ENCODE data around the gene PAEP. TPM values are rescaled to one million over a fixed set of nuclear protein-coding genes. Genes with fewer than 3 reads are reported as not detected.
"Not testable (repeated sequence)": the region's sequence is repeated elsewhere in the genome, so short reads cannot be mapped to it uniquely, and the experiment has no call there.

Gene PAEP
- total RNA-seq, 1 donor from 2014 or later, result not detected

DNA sequence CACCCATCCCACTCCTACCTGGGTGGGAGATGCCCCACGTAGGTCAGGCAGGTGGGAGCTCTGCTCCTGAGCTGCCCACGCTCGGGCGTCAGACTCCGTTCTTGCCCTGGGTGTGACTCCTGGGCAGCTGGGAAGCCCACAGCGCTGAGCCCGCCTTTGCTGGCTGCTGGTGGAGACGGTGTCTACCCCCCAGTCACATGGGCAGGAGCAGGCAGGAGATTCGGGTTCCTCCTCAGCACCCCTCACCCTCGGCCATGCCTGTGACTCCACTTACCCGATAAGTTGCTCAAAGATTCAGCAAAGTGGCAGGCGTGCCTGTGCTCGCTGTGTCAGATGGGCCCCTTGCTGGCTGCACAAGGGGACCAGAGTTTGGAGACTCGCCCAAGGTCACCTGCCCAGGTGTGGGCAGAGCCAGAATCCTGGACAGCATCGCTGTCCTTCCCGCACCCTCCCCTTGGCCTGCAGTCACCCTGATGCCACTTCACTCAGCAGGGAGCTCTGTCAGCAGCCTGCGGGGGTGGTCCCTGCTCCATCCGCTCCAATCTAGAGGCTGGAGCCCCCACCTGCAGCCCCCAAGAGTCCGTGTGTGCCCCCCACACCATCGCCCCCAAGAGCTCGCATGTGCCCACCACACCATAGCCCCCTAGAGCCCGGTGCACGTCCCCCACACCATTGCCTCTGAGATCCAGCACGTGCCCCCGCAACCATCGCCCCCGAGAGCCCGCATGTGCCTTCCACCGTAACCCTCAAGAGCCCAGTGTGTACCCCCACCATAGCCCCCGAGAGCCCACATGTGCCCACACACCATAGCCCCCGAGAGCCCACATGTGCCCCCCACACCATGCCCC lies 36.1 kb upstream of the PAEP start:
- peak; percentile 29 for DNase-seq (ENCODE audit: low spot score)

DNA sequence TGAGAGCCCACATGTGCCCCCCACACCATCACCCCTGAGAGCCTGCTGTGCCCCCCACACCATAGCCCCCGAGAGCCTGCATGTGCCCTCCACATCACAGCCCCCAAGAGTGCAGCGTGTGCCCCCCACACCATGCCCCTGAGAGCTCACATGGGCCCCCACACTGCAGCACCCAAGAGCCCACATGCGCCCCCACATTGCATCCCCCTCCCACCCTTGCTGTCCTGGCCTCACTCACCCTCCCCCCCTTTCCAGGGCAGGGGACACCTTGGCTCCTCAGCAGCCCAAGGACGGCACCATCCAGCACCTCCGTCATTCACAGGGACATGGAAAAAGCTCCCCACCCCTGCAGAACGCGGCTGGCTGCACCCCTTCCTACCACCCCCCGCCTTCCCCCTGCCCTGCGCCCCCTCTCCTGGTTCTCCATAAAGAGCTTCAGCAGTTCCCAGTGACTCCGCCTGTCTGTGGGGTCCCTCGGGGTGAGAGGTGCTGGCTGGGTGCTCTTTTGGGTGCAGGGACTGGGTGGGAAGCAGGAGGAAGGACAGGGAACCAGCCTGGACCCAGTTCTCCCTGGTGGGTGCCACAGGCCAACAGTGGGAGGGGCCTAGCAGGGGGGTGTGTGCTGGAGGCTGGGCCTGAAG lies 35.3 kb upstream of the PAEP start:
- peak; percentile 36 for DNase-seq (ENCODE audit: low spot score)

DNA sequence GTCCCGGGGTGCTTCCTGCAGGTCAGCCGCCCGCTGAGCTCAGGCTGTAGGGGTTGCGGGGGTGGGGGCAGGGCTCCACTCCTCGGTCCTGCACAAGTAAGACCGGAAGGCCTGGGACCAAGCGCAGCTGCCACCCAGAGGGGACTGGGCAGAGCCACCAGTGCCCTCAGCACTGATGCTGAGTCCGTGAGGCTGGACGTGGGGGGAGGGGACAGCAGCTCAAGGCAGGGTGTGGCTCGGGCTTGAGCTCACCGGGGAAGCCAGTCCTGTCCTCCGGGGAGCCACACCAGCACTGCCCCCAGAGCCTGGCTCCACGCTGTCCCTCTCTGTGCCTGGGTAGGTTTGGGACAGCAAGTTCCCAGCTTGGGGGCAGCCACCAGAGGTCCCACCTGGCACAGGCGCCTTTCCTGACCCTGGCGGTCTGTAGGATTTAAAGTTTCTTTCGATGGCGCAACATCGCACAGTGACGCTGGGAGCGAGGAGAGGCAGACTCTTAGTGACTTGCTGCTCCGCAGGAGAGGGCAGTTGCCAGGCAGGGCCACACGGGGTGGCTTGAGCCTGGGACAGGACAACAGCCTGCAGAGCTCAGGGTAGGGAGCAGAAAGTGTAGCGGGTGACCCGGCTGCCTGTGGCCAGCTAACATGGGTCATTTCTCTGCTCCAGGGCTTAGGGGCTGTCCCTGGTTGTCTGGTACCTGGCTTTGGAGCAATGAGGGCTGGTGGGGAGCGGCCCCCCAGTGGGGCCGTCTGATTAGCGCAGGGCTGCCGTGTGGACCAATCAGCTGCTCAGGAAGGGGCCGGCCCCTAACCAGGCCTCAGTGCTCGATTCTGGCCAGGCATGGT lies 34.6 kb upstream of the PAEP start:
- peak; percentile 27 for DNase-seq (ENCODE audit: low spot score)

DNA sequence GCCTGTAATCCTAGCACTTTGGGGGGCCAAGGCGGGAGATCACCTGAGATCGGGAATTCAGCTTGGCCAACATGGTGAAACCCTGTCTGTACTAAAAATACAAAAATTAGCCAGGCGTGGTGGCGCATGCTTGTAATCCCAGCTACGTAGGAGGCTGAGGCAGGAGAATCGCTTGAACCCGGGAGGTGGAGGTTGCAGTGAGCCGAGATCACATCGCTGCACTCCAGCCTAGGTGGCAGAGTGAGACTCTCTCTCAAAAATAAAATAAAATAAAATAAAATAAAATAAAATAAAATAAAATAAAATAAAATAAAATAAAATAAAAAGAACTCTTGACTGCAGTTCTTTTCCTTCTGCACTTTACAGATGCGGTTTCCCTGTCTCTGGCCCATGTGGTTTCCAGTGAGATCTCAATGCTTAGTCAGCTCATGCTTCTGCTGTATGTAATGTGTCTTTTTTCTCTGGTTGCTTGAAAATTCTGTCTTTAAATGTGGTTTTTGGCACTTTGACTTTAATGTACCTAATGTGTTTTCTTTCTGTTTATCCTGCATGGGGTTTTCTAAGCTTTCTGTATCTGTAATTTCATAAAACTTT lies 32.6 kb upstream of the PAEP start:
- DNase-seq (ENCODE audit: low spot score), result peak; percentile 20

DNA sequence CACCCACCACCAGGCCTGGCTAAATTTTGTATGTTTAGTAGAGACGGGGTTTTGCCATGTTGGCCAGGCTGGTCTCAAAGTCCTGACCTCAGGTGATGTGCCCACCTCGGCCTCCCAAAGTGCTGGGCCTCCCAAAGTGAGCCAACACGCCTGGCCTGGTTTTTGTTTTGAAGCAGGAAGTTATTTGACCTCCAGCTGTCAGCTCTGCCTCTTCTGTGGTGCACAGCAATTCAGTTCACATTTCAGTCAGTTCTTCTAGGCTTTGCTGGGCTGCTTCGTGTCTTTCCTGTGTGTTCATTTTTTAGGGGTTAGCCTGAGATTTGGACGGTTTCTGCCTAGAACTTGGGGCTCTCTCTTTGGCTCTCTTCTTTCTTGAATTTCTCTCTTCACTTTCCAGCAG lies 31.4 kb upstream of the PAEP start:
- peak; percentile 25 for DNase-seq (ENCODE audit: low spot score)

DNA sequence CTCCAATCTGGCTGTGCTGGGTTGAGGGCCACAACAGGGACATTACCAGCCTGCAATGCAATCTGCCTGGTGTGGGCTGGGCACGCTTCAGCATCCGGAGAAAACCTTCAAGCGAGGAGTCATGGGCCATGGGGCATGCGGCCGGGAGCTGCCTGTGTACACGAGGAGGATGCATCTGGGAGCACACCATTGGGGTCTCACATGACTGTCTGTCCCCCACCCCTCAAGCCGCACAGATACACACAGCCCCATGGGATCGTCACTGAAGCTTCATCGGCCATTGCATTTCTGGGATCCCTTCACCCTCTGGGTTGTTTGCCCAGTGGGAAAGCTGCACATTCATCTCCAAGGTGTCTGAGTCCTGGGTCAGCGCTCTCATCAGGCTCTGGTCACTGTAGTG lies 30.5 kb upstream of the PAEP start:
- peak; percentile 24 for DNase-seq (ENCODE audit: low spot score)

DNA sequence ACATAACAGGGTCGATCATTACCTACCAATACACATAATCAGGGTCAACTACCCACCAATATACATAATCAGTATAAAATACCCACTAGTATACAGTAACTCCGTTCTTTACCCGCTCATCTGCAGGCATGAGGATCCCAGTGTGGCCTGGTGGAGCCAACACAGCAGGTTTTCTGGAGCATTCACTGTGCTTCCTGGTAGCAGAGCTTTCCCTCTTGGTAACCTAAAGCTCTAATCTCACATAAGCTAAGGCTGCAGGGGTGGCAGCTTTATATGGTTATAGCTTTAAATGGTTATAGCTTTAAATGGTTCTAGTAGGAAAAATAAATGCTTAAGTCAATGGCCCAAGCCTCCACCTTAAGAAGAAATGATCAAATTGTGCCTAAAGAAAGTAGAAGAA lies 28.4 kb upstream of the PAEP start:
- no peak for DNase-seq (ENCODE audit: low spot score)

DNA sequence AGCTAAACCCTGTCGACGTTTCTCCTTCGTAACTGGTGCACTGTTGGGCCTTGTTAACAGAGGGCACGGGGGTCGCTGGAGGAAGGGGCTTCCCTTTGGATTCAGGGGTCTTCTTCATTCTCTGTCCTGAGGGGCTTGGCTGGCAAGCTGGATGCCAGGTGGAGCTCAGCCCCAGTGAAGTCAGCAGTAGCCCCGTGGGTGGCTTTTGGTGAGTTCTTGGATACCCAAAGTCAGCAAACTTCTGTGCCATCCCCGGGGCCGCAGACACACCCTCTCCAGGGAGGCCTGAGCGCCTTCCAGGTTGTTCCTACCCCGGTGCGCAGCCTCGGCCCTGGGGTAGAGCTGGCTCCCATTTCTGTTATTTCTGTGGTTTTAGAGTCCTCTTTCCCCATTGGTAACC lies 27.9 kb upstream of the PAEP start:
- no peak for DNase-seq (ENCODE audit: low spot score)

DNA sequence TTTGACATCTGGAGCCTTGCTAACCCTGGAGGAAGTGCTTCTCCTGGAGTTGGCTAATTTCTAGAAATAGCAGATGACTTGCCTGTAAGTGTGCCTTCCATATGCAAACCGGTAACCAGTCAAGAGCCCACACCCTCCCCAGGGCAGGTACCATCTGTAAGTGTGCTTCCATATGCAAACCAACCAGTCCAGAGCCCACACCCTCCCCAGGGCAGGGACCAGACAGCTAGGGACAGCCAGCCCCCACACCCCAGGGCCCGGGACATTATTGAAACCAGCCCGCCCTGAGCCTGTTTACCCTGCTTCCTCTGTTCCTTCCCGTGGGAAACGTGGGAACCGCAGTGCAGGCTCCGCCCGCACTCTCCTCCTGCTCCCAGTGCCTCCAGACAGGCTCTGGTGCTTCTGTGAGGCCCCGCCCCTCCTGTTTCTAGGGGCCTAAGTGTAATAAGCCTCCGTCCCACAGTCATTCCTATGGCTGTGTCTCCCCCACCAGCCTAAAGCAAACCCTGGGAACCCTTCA lies 27.3 kb upstream of the PAEP start:
- not testable (repeated sequence) for DNase-seq (ENCODE audit: low spot score)

DNA sequence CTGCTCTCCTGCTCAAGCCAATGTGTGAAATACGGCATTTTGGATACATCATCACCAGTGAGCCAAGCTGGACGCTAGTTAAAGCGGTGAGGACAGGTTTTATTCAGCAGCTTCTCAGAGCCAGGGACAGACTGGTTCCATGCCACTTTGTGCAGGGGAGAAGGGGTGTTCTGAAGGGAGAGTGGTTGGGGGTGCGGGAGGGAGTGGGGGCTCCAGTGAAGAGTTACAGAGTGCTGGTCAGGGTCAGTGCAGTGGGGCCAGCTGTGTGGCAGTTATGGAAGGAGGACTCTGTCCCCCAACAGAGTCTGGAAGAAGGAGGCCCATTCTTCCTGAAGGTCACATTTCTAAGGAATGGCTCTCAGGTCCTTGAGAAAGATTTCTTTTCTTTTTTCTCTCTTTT lies 26.7 kb upstream of the PAEP start:
- DNase-seq (ENCODE audit: low spot score), result not testable (repeated sequence)

DNA sequence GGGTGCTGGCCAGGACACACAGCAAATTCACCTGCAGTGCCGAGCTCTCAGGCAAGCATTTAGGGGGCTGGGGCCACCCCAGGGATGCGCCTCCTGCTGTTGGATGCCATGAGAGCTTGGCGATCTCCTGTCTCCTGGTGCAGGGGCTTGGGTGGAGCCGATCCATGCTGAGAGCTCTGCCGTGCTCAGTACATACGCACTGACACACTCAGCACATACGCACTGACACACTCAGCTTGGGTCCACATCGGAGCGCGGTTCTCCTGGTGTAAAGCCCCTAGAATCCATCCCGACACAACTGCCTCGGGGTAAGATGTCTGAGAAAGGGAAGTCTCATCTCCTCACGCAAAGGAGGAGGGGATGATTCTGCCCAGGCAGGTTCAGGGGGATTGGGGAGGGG lies 25.9 kb upstream of the PAEP start:
- DNase-seq (ENCODE audit: low spot score), result not testable (repeated sequence)

DNA sequence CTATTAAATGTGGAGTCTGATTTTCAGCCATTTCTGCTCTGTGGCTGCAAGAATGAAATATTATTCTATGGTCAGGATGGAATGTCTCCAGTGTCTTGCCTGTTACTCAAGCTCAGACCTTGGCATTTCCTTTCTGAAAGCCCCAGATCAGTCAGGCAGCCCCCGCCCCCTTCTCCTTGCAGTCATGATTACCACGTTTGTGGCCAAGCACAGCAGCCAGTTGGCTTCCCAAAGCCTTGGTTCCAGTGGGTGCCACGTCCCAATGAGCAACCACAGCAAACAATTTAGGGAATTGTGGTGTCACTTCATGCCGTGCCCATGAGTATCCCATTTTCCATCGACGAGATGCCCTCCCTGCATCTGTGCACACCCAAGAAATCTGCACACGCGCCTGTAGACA lies 25.3 kb upstream of the PAEP start:
- no peak for DNase-seq (ENCODE audit: low spot score)

DNA sequence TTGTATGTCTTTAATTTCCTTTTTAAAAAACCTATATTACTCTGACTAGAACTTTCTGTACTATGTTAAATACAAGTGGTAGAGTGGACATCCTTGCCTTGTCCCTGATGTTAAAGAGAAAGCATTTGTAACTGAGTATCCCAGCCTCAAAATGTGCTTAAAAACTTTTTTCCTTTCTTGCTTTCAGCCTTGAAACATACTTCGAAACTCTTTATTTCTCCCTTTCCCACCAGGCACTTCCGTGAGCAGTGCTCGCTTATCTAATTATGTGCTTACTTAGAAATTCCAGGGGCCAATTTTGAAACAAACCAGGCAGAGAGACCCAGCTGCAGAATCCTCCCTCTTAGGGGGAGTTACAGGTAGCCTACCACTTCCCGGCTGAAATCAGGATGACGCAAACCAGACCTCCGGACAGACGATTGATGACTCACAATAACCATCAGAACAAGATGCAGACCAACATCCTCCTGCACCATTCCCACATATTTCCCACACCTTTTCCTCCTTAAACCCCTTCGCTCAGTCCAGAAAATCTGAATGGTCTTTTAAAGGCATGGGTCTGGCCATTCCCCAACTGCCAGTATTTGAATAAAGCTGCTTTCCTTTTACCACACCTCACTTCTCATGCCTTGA lies 18.2 kb upstream of the PAEP start:
- DNase-seq (ENCODE audit: low spot score), result not testable (repeated sequence)

DNA sequence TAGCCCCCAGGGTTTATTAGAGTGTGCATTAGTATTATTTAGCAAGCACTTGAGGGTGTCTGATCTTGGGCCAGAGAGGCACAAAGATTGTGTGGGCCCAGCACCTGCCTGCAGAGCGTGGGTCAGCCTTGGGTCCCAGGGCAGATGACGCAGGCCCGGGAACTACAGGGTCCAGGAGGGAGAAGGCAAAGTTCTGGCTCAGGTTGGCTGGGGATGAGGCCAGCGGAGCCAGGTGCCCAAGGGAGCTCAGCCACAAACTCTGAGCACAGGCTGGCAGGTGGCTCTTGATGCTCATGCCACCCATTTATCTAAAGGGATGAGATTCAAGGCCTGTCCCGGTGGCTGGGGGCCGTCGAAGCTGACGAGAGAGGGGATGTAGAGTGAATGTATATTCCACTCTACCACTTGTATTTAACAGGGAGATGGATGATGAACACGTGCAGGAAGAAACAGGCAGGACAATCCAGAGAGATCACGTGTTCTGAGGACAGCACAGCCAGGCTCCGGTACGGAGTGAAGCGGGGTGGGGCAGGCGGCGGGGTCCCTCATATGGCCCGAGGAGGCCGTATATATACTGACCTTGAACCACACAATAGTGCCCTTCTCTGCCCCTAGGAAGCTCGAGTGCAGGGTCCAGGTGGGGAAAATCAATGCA lies 16.4 kb upstream of the PAEP start:
- no peak for DNase-seq (ENCODE audit: low spot score)

DNA sequence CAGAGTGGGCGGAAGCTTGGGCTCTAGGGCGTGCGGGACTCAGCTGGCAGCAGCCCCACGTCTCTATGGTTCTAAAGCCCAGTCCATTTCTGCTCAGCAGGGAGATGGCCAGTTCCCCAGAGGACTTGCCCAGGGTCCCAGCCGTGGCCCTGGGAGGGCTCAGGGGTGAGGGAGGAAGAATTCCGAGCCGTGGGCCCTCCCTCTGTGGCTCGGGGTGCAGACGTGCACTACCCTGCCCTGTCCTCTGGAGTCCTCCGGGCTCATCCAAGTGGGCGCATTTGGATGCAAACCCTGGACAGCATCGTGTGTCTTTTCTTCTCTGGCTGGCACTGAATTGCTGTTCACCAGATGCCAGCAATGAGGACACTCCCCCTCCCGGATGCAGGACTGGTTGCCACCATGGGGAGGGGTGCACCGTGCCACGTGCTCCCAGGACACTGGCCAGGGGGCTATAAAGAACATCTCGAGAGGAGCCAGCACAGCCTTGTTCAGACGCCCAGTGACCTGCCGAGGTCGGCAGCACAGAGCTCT lies 15.8 kb upstream of the PAEP start, which contains the start of gene OBP2A:
TSS of gene OBP2A (plus strand) at position 481 of the 531 bp plus-strand sequence. CDS start 55 bp downstream, outside the sequence.
- not testable (repeated sequence) for DNase-seq (ENCODE audit: low spot score)

DNA sequence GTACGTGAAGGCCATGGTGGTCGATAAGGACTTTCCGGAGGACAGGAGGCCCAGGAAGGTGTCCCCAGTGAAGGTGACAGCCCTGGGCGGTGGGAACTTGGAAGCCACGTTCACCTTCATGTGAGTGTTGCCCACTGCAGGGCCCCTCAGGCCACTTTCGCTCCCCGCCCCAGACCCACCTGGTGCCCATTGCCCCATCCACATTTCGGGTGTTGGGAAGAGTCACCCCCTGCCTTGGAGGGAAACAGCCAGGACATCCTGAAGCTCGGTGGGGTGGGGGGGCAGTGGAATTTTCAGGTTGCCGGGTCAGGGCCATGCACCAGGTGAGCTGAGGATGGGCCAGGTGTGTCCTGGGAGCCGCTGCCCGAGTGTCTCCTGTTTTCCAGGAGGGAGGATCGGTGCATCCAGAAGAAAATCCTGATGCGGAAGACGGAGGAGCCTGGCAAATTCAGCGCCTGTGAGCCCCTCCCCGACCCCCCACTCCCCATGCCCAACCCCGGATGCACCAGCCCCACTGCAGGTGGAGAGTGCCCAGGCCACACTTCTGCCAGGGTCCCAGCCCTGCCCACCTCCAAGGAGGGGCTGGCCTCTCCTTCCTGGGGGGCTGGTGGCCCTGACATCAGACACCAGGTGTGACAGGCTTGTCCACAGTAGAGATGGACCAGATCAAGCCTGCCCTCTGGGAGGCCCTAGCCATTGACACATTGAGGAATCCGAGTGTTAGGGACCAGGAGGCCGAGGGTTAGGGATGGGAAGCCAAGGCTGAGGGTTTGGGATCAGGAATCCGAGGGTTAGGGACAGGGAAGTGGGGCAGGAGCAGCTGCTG lies 14.6 kb upstream of the PAEP start:
- not testable (repeated sequence) for DNase-seq (ENCODE audit: low spot score)

DNA sequence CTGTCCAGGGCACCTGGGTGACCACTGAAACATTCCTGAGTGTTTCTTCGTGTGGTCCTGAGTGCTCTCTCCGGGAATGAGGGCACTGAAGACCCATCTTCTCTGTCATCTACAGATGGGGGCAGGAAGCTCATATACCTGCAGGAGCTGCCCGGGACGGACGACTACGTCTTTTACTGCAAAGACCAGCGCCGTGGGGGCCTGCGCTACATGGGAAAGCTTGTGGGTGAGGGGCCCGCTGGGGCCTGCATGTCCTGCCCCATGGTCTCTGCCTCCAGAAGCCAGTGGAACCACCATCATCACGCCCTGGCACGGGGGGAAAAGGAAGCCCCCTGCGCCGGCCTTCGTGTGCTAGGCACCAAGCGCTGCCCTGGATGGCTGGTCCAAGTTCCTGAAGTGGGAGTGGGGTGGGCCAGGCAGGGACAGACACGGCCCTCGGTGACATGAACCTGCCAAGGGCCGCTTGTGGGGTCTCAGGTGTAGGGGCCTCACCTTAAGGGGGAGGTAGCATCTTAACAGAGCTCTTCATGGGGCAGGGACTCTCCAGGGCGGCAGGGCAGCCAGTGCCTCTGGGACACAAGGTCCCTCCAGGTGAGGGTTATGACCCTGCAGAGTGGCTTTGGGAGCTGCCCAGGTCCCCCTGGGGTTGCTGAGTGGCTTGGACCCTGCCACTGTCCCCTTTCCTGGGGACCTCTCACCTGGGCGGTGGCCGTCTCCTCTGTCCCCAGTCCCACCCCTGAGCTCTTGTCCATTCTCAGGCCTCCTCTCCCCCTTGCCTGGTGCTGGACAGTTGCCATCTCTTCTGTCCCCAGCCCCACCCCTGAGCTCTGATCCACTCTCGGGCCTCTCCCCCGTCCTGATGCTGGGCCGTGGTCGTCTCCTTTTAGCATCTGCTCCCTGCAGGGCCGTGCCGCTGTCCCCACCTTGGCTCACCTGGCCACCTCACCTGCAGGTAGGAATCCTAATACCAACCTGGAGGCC lies 13.5 kb upstream of the PAEP start:
- peak; percentile 37 for DNase-seq (ENCODE audit: low spot score)

All from ureter (tissue), 1 donor.